Tibial nerve (tissue), 4 donors: ENCODE data around the gene PNMA1.

Experiments used
- CTCF ChIP-seq, 5 experiments: fragments of 200-600 bp in 3 of 5; fragments of 450-650 bp in 2 of 5; sonication (generic) in 3 of 5; IDR thresholded peaks; one replicate each; pipeline ENCODE4 v1.5.1; 2016 to 2019; ENCODE audit warnings: antibody characterized with exemption in 5 of 5, mild to moderate bottlenecking in 3 of 5, moderate library complexity in 2 of 5
- EP300 ChIP-seq, 2 donors: sonication (generic); formaldehyde crosslinking; IDR thresholded peaks; one replicate each; pipeline ENCODE4 v1.6.1; 2017; ENCODE audit warnings: antibody characterized with exemption in 2 of 2, mild to moderate bottlenecking in 1 of 2
- POLR2A ChIP-seq, 2 donors: fragments of 450-650 bp; IDR thresholded peaks; one replicate each; pipeline ENCODE4 v1.6.1; 2017; ENCODE audit warnings: antibody characterized with exemption in 2 of 2, mild to moderate bottlenecking in 2 of 2, moderate library complexity in 2 of 2

- TF ChIP-seq CTCF (IDR thresholded peaks at IDR 0.05) (no peak), POLR2A (IDR thresholded peaks at IDR 0.05) (no peak), EP300 (IDR thresholded peaks at IDR 0.05) (no peak)
Measured at GRCh38 chr14:73696466-73697400, 17.5 kb downstream of the PNMA1 start.
